Chondrocyte (in vitro differentiated cells): ENCODE results near the gene USP7. TPM values are rescaled to one million over a fixed set of nuclear protein-coding genes. Genes with fewer than 3 reads are reported as not detected.

ENCODE experiments used
- DNase-seq: peaks from one replicate; pipeline ENCODE4 v3.0.0; 2021; ENCODE audit warnings: mixed read lengths, low spot score
- H3K27ac Mint-ChIP-seq: one replicate; pipeline ENCODE4 v1.8.0; 2021; ENCODE audit warnings: mild to moderate bottlenecking, moderate library complexity, mixed read lengths; ENCODE audit not compliant: unreplicated experiment
- H3K27me3 Mint-ChIP-seq: 2 replicates; pipeline ENCODE4 v1.8.0; 2021; ENCODE audit warnings: low read depth, mixed read lengths
- H3K36me3 Mint-ChIP-seq: 2 replicates; pipeline ENCODE4 v1.8.0; 2021; ENCODE audit warnings: low read depth, mixed read lengths
- H3K4me1 Mint-ChIP-seq: 2 replicates; pipeline ENCODE4 v1.8.0; 2021; ENCODE audit warnings: low read depth, mild to moderate bottlenecking, mixed read lengths
- H3K4me3 Mint-ChIP-seq: one replicate; pipeline ENCODE4 v1.8.0; 2021; ENCODE audit warnings: mild to moderate bottlenecking, moderate library complexity, mixed read lengths; ENCODE audit not compliant: unreplicated experiment
- H3K9me3 Mint-ChIP-seq: 2 replicates; pipeline ENCODE4 v1.8.0; 2021; ENCODE audit warnings: low read depth, mixed read lengths
- CTCF ChIP-seq: fragments of 200-600 bp; sonication (generic); IDR thresholded peaks from 2 replicates; pipeline ENCODE4 v1.5.0; 2021; ENCODE audit warnings: antibody characterized with exemption, mild to moderate bottlenecking, moderate library complexity
- total RNA-seq: library from RNA; stranded (reverse); gene quantifications from 3 replicates; pipeline ENCODE4 v1.2.1, GENCODE V29; 2021

USP7 gene
- total RNA-seq, 1 donor from 2014 or later = 90.6 TPM

- H3K36me3 Mint-ChIP-seq = no peaks in the 10 kb centered on the region
- no peaks in the 10 kb centered on the region for H3K27me3 Mint-ChIP-seq
- H3K4me1 Mint-ChIP-seq = no peaks in the 10 kb centered on the region
- TF ChIP-seq CTCF = no peak
- no peaks in the 10 kb centered on the region for H3K9me3 Mint-ChIP-seq
- no peak for DNase-seq
- no peak overlapping the region for H3K27ac Mint-ChIP-seq
- H3K4me3 Mint-ChIP-seq = no peak overlapping the region
Measured at GRCh38 chr16:9000664-9001063, 37.0 kb upstream of the USP7 start.

GRCh38 chr16:8999800-9000199, 36.1 kb upstream of the USP7 start:
- no peak for TF ChIP-seq CTCF
- Mint-ChIP-seq H3K4me1 (no peaks in the 10 kb centered on the region), H3K4me3 (no peak overlapping the region), H3K36me3 (no peaks in the 10 kb centered on the region), H3K9me3 (no peaks in the 10 kb centered on the region), H3K27ac (no peak overlapping the region), H3K27me3 (no peaks in the 10 kb centered on the region)
- DNase-seq = no peak

GRCh38 chr16:8998108-8998507, 34.4 kb upstream of the USP7 start:
- H3K27me3 Mint-ChIP-seq = no peaks in the 10 kb centered on the region
- DNase-seq = no peak
- no peak overlapping the region for H3K4me3 Mint-ChIP-seq
- H3K4me1 Mint-ChIP-seq = no peaks in the 10 kb centered on the region
- no peaks in the 10 kb centered on the region for H3K9me3 Mint-ChIP-seq
- no peak overlapping the region for H3K27ac Mint-ChIP-seq
- no peaks in the 10 kb centered on the region for H3K36me3 Mint-ChIP-seq
- TF ChIP-seq CTCF = no peak

- no peak overlapping the region for H3K4me3 Mint-ChIP-seq
- DNase-seq = no peak
- H3K27ac Mint-ChIP-seq = no peak overlapping the region
- TF ChIP-seq CTCF = no peak
- H3K27me3 Mint-ChIP-seq = no peaks in the 10 kb centered on the region
- no peaks in the 10 kb centered on the region for H3K9me3 Mint-ChIP-seq
- no peaks in the 10 kb centered on the region for H3K4me1 Mint-ChIP-seq
- no peaks in the 10 kb centered on the region for H3K36me3 Mint-ChIP-seq
Measured at GRCh38 chr16:8996891-8997290, 33.2 kb upstream of the USP7 start.

- Mint-ChIP-seq H3K4me1 (peaks cover 2% of the 10 kb centered on the region), H3K27ac (no peak overlapping the region), H3K27me3 (peaks cover 2% of the 10 kb centered on the region), H3K9me3 (no peaks in the 10 kb centered on the region), H3K4me3 (no peak overlapping the region), H3K36me3 (no peaks in the 10 kb centered on the region)
- no peak for DNase-seq
- no peak for TF ChIP-seq CTCF
Measured at GRCh38 chr16:8990445-8990844, 26.7 kb upstream of the USP7 start.
